Right lobe of liver (tissue), 6 donors: ENCODE results near the gene CTRB1. TPM values are rescaled to one million over a fixed set of nuclear protein-coding genes. Genes with fewer than 3 reads are reported as not detected.
A peak's percentile ranks its signal among the peaks of the same experiment; 100 is the strongest.

Experiments used
- ATAC-seq, 4 donors: fragments of 200-7000 bp; cut with Tn5 transposase; one replicate each; pipeline ENCODE4 v1.9.1; 2020; ENCODE audit warnings: mild to moderate bottlenecking in 4 of 4, moderate library complexity in 4 of 4
- DNase-seq, 3 donors: peaks; one replicate each; pipeline ENCODE4 v3.0.0-alpha.2; 2020
- H3K27ac ChIP-seq, 3 donors: fragments of 200-600 bp; one replicate each; pipeline ENCODE4 v1.8.0; 2022
- H3K27me3 ChIP-seq, 2 donors: fragments of 200-600 bp; one replicate each; pipeline ENCODE4 v1.8.0; 2022
- H3K36me3 ChIP-seq, 4 donors: fragments of 200-600 bp; sonication (generic) in 1 of 4; one replicate each; pipeline versions ENCODE4 v1.5.1 to v1.8.0; 2017 to 2022; ENCODE audit warnings: control low read depth in 1 of 4
- H3K4me1 ChIP-seq, 4 donors: fragments of 200-600 bp; sonication (generic) in 1 of 4; one replicate each; pipeline versions ENCODE4 v1.5.1 to v1.8.0; 2017 to 2022; ENCODE audit warnings: control low read depth in 1 of 4
- H3K4me3 ChIP-seq, 3 donors: fragments of 200-600 bp; one replicate each; pipeline ENCODE4 v1.8.0; 2022
- H3K9me3 ChIP-seq, 4 donors: fragments of 200-600 bp; sonication (generic) in 1 of 4; one replicate each; pipeline versions ENCODE4 v1.5.1 to v1.8.0; 2017 to 2022; ENCODE audit warnings: control low read depth in 1 of 4
- POLR2A ChIP-seq: fragments of 450-650 bp; IDR thresholded peaks from one replicate; pipeline ENCODE4 v1.6.1; 2017; ENCODE audit warnings: antibody characterized with exemption, mild to moderate bottlenecking
- WGBS: methylation state at CpG from one replicate; pipeline ENCODE4 v1.1.6; 2018; ENCODE audit warnings: low coverage, low lambda C conversion rate; ENCODE audit not compliant: insufficient coverage; ENCODE audit errors: missing lambda C conversion rate; 5-methylcytosine and 5-hydroxymethylcytosine counted together
- intact Hi-C, 2 donors: fragments of 100-400 bp; cut with DNase I; formaldehyde crosslinking; loops; one replicate each; pipeline versions ENCODE4 v1.11.2 to v1.14.1; 2022
- total RNA-seq, 6 experiments: library from RNA; depleted of rRNA in 2 of 6; stranded (reverse); fragments of >200 nt in 2 of 6; fragmentation: NEBNext Ultra II Directional in 3 of 6; extraction: Animal tissue kit (Norgen Biotek cat#: 25700) in 3 of 6; gene quantifications; one replicate each; pipeline versions ENCODE4 v1.1.0 to v1.2.4, GENCODE V29; 2016 to 2023
- TF ChIP-seq, protein P1 (sequence below), 4 donors: fragments of 200-600 bp in 3 of 4; fragments of 450-650 bp in 1 of 4; IDR thresholded peaks; one replicate each; pipeline versions ENCODE4 v1.5.1 to v1.8.0; 2016 to 2022; ENCODE audit warnings: antibody characterized with exemption in 4 of 4, mild to moderate bottlenecking in 2 of 4
- donor health status: DM: no; HTN: yes; CAD: no.
- donor health status: DM: no; HTN: no; CAD: no.
- donor health status: DM: no; HTN: no; CAD: no.
- donor health status: DM: no; HTN: yes; CAD: no.
- donor health status: DM: no; HTN: yes; CAD: no.

Gene CTRB1
- total RNA-seq, 6 experiments from 2014 or later = not detected

DNA sequence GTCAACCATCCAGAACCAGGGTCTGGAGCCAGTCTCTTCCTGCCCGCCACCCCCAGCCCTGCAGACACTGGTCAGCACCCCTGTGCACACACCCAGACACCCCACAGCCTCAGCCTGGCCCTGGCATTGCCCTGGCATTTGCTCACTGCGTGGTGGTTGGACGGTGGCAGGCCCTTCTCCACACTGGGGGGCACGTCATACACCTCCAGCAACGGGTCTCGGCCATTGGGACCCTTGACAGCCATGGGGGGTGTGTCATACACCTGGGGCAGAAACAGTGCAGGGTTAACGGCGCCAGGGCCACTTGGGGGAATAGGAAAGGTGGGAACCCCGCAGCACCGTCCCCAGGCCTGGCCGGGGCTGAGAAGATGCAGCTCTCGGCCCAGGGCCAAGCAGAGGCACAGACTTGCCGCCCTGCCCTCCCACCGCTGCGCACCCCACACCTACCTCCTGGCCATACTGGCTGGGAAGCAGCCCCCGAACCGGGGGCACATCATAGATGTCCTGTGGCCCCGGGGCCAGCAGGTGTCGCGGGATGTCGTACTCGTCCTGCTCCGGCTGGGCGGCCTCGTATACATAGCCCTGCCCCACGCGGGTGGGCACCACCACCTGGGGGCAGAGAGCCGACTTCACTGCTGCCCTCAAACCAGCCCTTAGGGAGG, 18.1 kb downstream of the CTRB1 start:
- intact Hi-C loops = loop anchor here in 1 of 2 donors (10.0 kb wide), 1 partner anchor 148 kb away; no protein-coding TSS in a partner anchor
- DNase-seq = peak in 1 of 3 donors; percentile 46
- peaks cover 0 to 18% (median 6%) of the 10 kb centered on the region in 4 donors for H3K36me3 ChIP-seq

DNA sequence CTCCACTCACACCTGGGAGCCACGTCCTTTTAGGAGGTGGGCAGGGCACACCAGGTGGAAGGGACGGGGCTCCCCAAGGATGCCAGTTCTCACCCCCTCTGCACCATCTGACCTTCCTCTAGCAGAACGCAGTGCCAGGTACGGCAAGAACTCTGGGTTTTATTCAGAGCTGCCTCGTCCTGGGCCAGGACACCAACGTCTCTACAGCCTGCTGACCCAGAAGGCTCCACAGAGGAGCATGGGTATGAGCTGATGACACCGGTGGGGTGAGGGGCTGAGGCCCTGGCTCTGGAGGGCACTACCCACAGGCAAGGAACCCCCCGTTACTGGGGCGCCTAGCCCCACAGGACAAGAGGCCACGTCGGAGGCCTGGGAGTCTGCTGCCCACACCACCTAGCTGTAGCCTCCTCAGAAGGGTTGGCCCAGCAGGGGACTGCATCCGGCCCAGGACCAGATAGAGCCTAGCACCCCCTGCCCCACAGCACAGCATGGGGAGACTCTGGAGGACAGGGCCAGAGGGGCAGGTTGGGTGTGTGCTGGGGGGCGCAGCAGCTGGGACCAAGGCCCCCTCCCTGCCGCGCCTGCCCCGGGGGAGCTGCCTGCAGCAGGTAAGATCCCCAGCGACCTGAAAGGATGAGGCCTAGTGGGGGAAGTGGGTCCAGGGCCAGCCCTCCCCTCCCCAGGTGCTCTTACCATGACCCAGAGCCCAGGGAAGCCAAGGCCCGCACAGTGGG, 18.8 kb downstream of the CTRB1 start:
- Histone ChIP-seq H3K36me3 (peaks cover 0 to 19% (median 8%) of the 10 kb centered on the region in 4 donors), H3K9me3 (no peaks in the 10 kb centered on the region), H3K4me3 (no peak overlapping the region), H3K4me1 (no peaks in the 10 kb centered on the region), H3K27ac (no peak overlapping the region), H3K27me3 (no peaks in the 10 kb centered on the region)
- TF ChIP-seq, protein P1, sequence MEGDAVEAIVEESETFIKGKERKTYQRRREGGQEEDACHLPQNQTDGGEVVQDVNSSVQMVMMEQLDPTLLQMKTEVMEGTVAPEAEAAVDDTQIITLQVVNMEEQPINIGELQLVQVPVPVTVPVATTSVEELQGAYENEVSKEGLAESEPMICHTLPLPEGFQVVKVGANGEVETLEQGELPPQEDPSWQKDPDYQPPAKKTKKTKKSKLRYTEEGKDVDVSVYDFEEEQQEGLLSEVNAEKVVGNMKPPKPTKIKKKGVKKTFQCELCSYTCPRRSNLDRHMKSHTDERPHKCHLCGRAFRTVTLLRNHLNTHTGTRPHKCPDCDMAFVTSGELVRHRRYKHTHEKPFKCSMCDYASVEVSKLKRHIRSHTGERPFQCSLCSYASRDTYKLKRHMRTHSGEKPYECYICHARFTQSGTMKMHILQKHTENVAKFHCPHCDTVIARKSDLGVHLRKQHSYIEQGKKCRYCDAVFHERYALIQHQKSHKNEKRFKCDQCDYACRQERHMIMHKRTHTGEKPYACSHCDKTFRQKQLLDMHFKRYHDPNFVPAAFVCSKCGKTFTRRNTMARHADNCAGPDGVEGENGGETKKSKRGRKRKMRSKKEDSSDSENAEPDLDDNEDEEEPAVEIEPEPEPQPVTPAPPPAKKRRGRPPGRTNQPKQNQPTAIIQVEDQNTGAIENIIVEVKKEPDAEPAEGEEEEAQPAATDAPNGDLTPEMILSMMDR (IDR thresholded peaks at IDR 0.05) = no peak
- no peak for TF ChIP-seq POLR2A
- peak in 1 of 3 donors; percentile 45 for DNase-seq
- no peak for ATAC-seq
- whole genome bisulfite sequencing = no CpG with 5 or more reads among the region's 18 CpGs
- intact Hi-C loops = loop anchor here in 1 of 2 donors (10.0 kb wide), 1 partner anchor 147 kb away; no protein-coding TSS in a partner anchor

More for the DNA sequence above, 18.1 kb downstream of the CTRB1 start:
- 93% methylated on average over 6 of the region's 28 CpGs for WGBS
- Histone ChIP-seq H3K9me3 (no peaks in the 10 kb centered on the region), H3K27ac (no peak overlapping the region), H3K27me3 (no peaks in the 10 kb centered on the region), H3K4me3 (no peak overlapping the region), H3K4me1 (no peaks in the 10 kb centered on the region)
- no peak for ATAC-seq
- TF ChIP-seq POLR2A = no peak
- TF ChIP-seq, protein P1 (IDR thresholded peaks at IDR 0.05) = no peak

DNA sequence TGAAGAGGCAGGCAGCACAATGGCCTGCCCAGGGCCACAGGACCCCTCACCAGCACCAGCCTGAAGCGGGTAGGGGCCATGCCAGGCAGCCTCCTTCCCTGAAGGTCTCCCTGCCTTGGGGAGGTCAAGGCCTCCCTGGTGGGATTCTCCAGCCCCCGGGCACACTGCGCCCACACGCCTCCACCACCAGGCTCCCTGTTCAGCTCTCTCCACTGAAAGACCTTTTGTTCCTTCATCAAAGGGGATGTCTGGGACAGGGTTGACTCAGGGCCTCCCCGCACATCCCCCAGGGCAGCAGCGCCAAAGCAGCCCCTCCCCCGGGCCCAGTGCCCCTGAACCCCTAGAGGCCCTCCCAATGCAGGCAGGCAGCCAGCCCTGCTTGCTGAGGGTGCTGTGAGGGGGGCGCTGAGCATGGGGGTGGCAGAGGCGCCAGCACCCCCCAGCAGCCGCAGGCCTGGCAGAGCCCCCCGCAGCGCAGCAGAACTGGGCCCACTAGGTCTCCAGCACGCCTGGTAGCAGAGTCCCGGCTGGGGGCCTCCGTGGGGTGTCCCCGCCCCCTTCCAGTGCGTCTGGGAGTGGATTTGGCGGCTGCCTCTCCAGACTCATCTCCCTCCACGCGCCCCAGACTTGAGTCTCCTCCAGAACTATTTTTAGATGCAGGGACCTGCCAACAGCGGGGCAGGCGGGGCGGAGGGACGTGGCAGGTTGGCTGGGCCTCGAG, 19.5 kb downstream of the CTRB1 start:
- DNase-seq (peak in 1 of 3 donors; percentile 40), ATAC-seq (peak in 2 of 4 donors; percentile 1 to 4)
- Histone ChIP-seq H3K27ac (no peak overlapping the region), H3K27me3 (no peaks in the 10 kb centered on the region), H3K4me3 (no peak overlapping the region), H3K36me3 (peaks cover 0 to 13% (median 6%) of the 10 kb centered on the region in 4 donors), H3K4me1 (no peaks in the 10 kb centered on the region), H3K9me3 (no peaks in the 10 kb centered on the region)
- no CpG with 5 or more reads among the region's 25 CpGs for WGBS
- intact Hi-C loops = loop anchor here in 1 of 2 donors (10.0 kb wide), 1 partner anchor 147 kb away; no protein-coding TSS in a partner anchor
- TF ChIP-seq POLR2A = no peak
- TF ChIP-seq, protein P1 (IDR thresholded peaks at IDR 0.05) = no peak

DNA sequence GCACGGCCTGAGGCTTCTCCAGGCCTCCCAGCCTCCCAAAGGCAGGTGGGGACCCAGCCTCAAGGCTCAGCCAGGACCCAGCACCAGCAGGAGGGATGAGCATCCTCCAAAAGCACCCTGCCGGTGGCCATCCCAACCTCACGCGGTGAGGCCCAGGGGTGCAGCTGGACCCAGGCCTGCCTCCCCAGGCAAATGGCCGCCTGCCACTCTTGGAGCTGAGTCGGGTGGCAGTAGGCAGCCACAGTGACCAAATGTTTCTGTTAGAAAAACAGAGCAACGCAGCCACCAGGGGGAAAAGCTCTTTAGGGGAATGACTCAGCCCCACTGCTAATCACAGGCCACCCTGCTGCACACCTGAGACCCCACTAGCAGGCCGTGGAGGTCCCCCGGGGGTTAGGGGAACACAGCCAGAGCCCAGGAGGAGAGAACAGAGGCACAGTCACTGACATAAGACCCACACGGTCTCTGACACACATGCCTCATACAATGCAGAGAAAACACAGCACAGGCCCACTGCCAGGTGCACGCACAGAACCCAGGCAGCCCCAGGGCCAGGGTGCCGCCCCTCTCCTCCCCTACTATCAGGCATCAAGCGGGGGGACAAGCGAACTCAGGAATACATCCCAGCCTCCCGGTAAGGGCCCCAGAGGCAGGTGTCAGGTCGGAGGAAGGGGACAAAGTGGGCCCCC, 20.2 kb downstream of the CTRB1 start:
- H3K27me3 ChIP-seq = no peaks in the 10 kb centered on the region
- H3K27ac ChIP-seq = no peak overlapping the region
- intact Hi-C loops = loop anchor here in 1 of 2 donors (10.0 kb wide), 1 partner anchor 146 kb away; no protein-coding TSS in a partner anchor
- no peaks in the 10 kb centered on the region for H3K9me3 ChIP-seq
- no peaks in the 10 kb centered on the region for H3K4me1 ChIP-seq
- no peak for ATAC-seq
- no peak for TF ChIP-seq POLR2A
- TF ChIP-seq, protein P1 (IDR thresholded peaks at IDR 0.05) = no peak
- H3K36me3 ChIP-seq = peaks cover 0 to 13% (median 5%) of the 10 kb centered on the region in 4 donors
- no peak overlapping the region for H3K4me3 ChIP-seq
- peak in 1 of 3 donors; percentile 51 for DNase-seq
- WGBS = 60% methylated on average over 1 of the region's 16 CpGs
